T-helper 1 cell treated with Interleukin-12 subunit alpha and Interleukin-12 subunit beta and Interleukin-4 antibody, amounts not matched to agents 30 μg/mL and 1 μg/mL, for 36 hours (primary cell): ENCODE results near the gene WTIP.

Experiments used
- H3K27ac Mint-ChIP-seq: one replicate; pipeline ENCODE4 v1.8.0; 2021; ENCODE audit warnings: mild to moderate bottlenecking, mixed read lengths
- H3K27me3 Mint-ChIP-seq: one replicate; pipeline ENCODE4 v1.8.0; 2021; ENCODE audit warnings: low read depth, mixed read lengths
- H3K36me3 Mint-ChIP-seq: one replicate; pipeline ENCODE4 v1.8.0; 2021; ENCODE audit warnings: low read depth, mixed read lengths
- H3K4me1 Mint-ChIP-seq: one replicate; pipeline ENCODE4 v1.8.0; 2021; ENCODE audit warnings: low read depth, mixed read lengths
- H3K4me3 Mint-ChIP-seq: one replicate; pipeline ENCODE4 v1.8.0; 2021; ENCODE audit warnings: mild to moderate bottlenecking, moderate library complexity, mixed read lengths
- H3K9me3 Mint-ChIP-seq: one replicate; pipeline ENCODE4 v1.8.0; 2021; ENCODE audit warnings: mixed read lengths

The WTIP gene

DNA sequence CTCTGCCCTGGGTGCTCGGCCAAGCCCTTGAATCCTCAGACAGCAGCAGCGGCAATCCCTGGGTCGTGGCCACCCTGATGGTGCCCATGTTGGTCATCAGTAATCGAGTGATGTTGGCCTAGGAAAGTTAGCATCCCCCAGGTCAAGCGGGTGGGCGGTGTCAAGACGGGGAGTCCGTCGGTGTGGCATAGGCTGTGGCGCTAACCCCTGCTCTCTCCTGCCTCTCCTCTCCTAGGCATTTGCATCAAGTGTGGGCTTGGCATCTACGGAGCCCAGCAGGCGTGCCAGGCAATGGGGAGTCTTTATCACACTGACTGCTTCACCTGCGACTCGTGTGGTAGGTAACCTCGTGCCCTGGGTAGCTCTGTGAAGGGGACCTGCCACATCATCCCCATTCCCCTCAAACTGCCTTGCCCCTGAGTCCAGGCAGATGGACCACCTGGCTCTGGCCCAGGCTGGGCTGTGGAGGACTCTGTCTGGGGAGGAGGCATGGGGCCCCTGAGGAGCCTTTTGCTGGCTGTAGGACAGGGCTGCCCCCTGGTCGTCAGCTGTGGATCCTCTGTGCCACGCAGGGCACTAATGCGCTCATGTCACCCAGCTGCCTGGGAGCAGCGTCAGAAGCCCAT, 8.7 kb downstream of the WTIP start:
- Mint-ChIP-seq H3K4me1 (no peaks in the 10 kb centered on the region), H3K27me3 (peaks cover 9% of the 10 kb centered on the region), H3K36me3 (no peaks in the 10 kb centered on the region), H3K9me3 (no peaks in the 10 kb centered on the region), H3K4me3 (no peak overlapping the region), H3K27ac (no peak overlapping the region)

DNA sequence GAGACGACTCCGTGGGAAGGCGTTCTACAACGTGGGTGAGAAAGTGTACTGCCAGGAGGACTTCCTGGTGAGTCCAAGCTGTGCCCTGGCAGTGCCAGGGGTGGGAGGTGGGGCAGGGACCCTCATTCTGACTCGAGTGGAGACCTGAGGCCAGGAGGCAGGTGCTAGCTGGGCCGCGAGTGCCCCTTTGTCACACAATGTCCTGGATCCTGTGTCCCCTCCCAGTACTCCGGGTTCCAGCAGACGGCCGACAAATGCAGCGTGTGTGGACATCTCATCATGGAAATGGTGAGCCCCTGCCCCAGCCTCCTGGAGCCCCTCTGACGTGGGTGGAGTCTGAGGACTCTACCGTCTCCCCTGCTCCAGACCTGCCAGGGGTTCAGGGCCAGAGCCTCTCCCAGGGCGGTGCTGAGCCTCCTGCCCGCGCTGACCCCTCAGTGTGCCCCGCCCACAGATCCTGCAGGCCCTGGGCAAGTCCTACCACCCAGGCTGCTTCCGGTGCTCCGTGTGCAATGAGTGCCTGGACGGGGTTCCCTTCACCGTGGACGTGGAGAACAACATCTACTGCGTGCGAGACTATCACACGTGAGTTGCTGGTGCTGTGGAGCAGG, 11.6 kb downstream of the WTIP start:
- Mint-ChIP-seq H3K4me1 (no peaks in the 10 kb centered on the region), H3K27ac (no peak overlapping the region), H3K4me3 (no peak overlapping the region), H3K9me3 (no peaks in the 10 kb centered on the region), H3K27me3 (no peaks in the 10 kb centered on the region), H3K36me3 (no peaks in the 10 kb centered on the region)

GRCh38 chr19:34493649-34494044, 12.1 kb downstream of the WTIP start:
- no peaks in the 10 kb centered on the region for H3K4me1 Mint-ChIP-seq
- H3K27ac Mint-ChIP-seq: no peak overlapping the region
- no peaks in the 10 kb centered on the region for H3K27me3 Mint-ChIP-seq
- no peaks in the 10 kb centered on the region for H3K9me3 Mint-ChIP-seq
- no peaks in the 10 kb centered on the region for H3K36me3 Mint-ChIP-seq
- no peak overlapping the region for H3K4me3 Mint-ChIP-seq

- Mint-ChIP-seq H3K4me3 (no peak overlapping the region), H3K4me1 (no peaks in the 10 kb centered on the region), H3K36me3 (no peaks in the 10 kb centered on the region), H3K27ac (no peak overlapping the region), H3K9me3 (no peaks in the 10 kb centered on the region), H3K27me3 (no peaks in the 10 kb centered on the region)
Measured at GRCh38 chr19:34494601-34495000, 13.0 kb downstream of the WTIP start.

DNA sequence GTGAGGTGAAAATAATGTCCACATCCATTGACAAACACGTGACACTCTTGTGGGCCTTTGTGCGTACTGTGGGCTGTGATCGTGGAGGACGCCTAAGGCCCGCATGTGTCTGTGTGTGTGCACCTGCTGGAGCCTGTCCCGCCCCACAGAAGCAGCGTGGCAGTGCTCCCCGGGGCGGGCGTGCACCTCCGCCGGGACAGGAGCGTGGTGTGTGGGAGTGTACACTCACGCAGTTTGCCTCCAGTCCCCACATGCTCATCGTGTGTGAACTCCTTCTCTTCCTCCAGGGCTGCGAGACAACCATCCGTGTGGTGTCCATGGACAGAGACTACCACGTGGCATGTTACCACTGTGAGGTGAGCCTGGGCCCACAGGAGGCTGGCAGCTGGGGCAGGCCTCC, 13.9 kb downstream of the WTIP start:
- H3K4me1 Mint-ChIP-seq: no peaks in the 10 kb centered on the region
- H3K27ac Mint-ChIP-seq: no peak overlapping the region
- no peaks in the 10 kb centered on the region for H3K36me3 Mint-ChIP-seq
- H3K4me3 Mint-ChIP-seq: no peak overlapping the region
- H3K27me3 Mint-ChIP-seq: no peaks in the 10 kb centered on the region
- H3K9me3 Mint-ChIP-seq: no peaks in the 10 kb centered on the region

- H3K9me3 Mint-ChIP-seq: no peaks in the 10 kb centered on the region
- no peaks in the 10 kb centered on the region for H3K36me3 Mint-ChIP-seq
- no peaks in the 10 kb centered on the region for H3K27me3 Mint-ChIP-seq
- no peaks in the 10 kb centered on the region for H3K4me1 Mint-ChIP-seq
- H3K27ac Mint-ChIP-seq: no peak overlapping the region
- no peak overlapping the region for H3K4me3 Mint-ChIP-seq
Measured at GRCh38 chr19:34497112-34497805, 15.7 kb downstream of the WTIP start.

- no peaks in the 10 kb centered on the region for H3K36me3 Mint-ChIP-seq
- H3K9me3 Mint-ChIP-seq: no peaks in the 10 kb centered on the region
- H3K27me3 Mint-ChIP-seq: no peaks in the 10 kb centered on the region
- no peak overlapping the region for H3K4me3 Mint-ChIP-seq
- no peaks in the 10 kb centered on the region for H3K4me1 Mint-ChIP-seq
- H3K27ac Mint-ChIP-seq: no peak overlapping the region
Measured at GRCh38 chr19:34499155-34499834, 17.7 kb downstream of the WTIP start.

- no peaks in the 10 kb centered on the region for H3K4me1 Mint-ChIP-seq
- H3K4me3 Mint-ChIP-seq: no peak overlapping the region
- H3K9me3 Mint-ChIP-seq: no peaks in the 10 kb centered on the region
- H3K27me3 Mint-ChIP-seq: no peaks in the 10 kb centered on the region
- H3K27ac Mint-ChIP-seq: no peak overlapping the region
- H3K36me3 Mint-ChIP-seq: no peaks in the 10 kb centered on the region
Measured at GRCh38 chr19:34500656-34501120, 19.1 kb downstream of the WTIP start.

DNA sequence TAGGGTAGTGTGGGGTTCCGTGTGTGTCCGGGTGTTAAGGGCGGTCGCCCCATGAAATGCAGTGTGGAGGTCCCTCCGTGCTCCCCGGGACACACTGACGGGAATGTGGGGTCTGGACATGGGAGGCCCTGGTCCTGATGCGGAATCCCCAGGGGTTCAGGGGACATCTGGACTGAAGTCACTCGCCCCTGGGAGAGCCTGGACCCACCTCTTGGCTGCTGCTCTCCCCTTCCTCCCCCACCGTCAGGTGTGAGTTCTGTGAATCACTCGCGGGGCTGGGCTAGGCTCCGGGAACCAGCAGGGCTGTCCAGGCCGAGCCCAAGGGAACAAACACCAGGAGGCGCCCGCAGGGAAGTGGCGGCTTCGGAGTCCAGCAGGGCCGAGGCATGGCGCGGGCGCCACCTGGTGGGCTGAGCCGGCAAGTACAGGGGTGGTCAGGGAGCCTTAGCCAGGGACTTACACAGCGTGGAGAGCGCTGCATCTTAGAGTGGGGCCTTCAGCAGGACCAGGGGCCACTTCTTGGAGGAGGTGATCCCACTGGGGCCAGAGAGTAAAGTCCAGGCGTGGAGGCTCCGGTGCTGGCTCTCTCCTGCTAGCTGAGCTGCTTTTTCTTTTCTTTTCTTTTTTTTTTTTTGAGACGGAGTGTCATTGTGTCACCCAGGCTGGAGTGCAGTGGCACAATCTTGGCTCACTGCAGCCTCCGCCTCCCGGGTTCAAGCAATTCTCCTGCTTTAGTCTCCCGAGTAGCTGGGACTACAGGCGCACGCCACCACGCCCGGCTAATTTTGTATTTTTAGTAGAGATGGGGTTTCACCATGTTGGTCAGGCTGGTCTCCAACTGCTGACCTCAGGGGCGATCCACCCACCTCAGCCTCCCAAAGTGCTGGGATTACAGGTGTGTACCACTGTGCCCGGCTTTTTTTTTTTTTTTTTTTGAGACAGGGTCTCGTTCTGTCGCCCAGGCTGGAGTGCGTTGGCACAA, 20.1 kb downstream of the WTIP start:
- Mint-ChIP-seq H3K4me1 (no peaks in the 10 kb centered on the region), H3K9me3 (no peaks in the 10 kb centered on the region), H3K27ac (no peak overlapping the region), H3K36me3 (no peaks in the 10 kb centered on the region), H3K27me3 (no peaks in the 10 kb centered on the region), H3K4me3 (no peak overlapping the region)

- Mint-ChIP-seq H3K27me3 (no peaks in the 10 kb centered on the region), H3K9me3 (no peaks in the 10 kb centered on the region), H3K4me3 (no peak overlapping the region), H3K36me3 (no peaks in the 10 kb centered on the region), H3K27ac (no peak overlapping the region), H3K4me1 (no peaks in the 10 kb centered on the region)
Measured at GRCh38 chr19:34502582-34503411, 21.2 kb downstream of the WTIP start.

DNA sequence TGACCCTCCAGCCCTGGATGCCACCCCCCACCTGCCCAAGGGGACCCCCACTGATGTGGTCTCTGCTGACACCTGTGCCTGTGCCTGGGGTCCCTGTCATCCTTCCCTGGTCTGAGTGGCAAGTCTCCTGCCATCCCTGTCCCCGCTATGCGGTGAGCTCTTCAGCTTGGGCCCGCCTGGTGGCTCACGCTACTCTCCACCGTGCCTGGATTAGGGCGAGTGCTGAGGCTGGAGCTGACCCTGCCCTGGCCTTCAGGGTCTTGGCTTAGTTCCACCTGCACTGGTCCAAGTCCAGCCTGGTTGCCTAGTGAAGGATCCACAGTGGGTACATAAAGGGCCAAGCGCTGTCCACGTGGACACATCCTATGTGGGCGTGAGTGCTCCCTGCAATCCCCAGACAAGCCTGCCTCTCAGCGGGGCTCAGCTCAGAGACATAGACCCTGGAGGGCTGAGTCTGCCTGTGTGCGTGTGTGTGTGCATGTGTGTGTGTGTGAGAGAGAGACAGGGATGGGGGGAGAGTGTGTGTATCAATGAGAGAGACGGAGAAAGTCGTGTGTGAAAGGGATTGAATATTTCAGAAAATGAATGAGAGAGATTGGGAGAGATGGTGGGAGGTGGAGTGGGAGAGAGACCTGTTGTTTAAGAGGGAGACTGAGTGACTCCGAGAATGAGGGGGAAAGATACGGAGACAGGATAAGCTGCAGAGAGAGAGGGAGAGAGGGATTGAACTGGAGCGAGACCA, 22.1 kb downstream of the WTIP start:
- H3K36me3 Mint-ChIP-seq: no peaks in the 10 kb centered on the region

GRCh38 chr19:34504273-34504808, 22.8 kb downstream of the WTIP start:
- Mint-ChIP-seq H3K4me3 (no peak overlapping the region), H3K27me3 (no peaks in the 10 kb centered on the region), H3K27ac (no peak overlapping the region), H3K9me3 (no peaks in the 10 kb centered on the region), H3K36me3 (no peaks in the 10 kb centered on the region), H3K4me1 (no peaks in the 10 kb centered on the region)

More for the DNA sequence above, 22.1 kb downstream of the WTIP start:
- H3K4me1 Mint-ChIP-seq: no peaks in the 10 kb centered on the region
- H3K9me3 Mint-ChIP-seq: no peaks in the 10 kb centered on the region
- H3K27ac Mint-ChIP-seq: no peak overlapping the region
- no peak overlapping the region for H3K4me3 Mint-ChIP-seq
- no peaks in the 10 kb centered on the region for H3K27me3 Mint-ChIP-seq
